Nephron (organoid): Measurements from ENCODE around the gene MPO.

Source experiments
- H3K27ac Mint-ChIP-seq, 3 experiments: 2 replicates each; pipeline ENCODE4 v1.8.0; 2020; ENCODE audit warnings: mixed read lengths in 3 of 3, mild to moderate bottlenecking in 2 of 3, moderate library complexity in 1 of 3
- H3K27me3 Mint-ChIP-seq: 2 replicates; pipeline ENCODE4 v1.8.0; 2021; ENCODE audit warnings: low read depth, mild to moderate bottlenecking, moderate library complexity, mixed read lengths
- H3K36me3 Mint-ChIP-seq: 2 replicates; pipeline ENCODE4 v1.8.0; 2020; ENCODE audit warnings: low read depth, mixed read lengths
- H3K4me1 Mint-ChIP-seq: 2 replicates; pipeline ENCODE4 v1.8.0; 2020; ENCODE audit warnings: mixed read lengths
- H3K4me3 Mint-ChIP-seq, 3 experiments: 2 replicates each; pipeline ENCODE4 v1.8.0; 2020; ENCODE audit warnings: mild to moderate bottlenecking in 3 of 3, mixed read lengths in 3 of 3, moderate library complexity in 2 of 3
- H3K9me3 Mint-ChIP-seq: 2 replicates; pipeline ENCODE4 v1.8.0; 2020; ENCODE audit warnings: mixed read lengths
- TF ChIP-seq, protein P1 (sequence below), 3 experiments: fragments of 200-600 bp; sonication (generic); IDR thresholded peaks; one replicate each; pipeline ENCODE4 v1.5.0; 2021; ENCODE audit warnings: antibody characterized with exemption in 3 of 3; ENCODE audit not compliant: unreplicated experiment in 3 of 3

The MPO gene

DNA sequence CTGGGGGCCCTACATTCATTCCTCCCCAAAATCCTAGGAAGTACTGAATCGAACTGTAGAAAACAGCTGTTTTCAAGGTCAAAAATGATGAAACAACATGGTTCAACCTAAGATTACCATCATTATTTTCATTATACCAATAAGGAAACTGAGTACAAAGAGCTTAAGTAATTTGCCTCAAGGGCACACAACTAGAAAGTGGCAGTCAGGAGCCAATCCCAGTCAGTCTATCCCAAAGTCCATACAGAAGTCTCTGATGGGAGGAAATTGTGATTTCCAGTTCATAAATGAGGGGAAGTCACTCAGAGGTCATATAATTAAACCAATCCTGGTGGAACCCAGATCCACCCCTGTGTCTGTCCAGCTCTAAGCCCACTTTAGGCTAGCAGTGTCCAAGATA lies 34.0 kb downstream of the MPO start:
- Mint-ChIP-seq H3K4me1 (peaks cover 5% of the 10 kb centered on the region), H3K36me3 (no peaks in the 10 kb centered on the region), H3K27me3 (peaks cover 91% of the 10 kb centered on the region), H3K27ac (no peak overlapping the region), H3K4me3 (no peak overlapping the region), H3K9me3 (no peaks in the 10 kb centered on the region)
- TF ChIP-seq, protein P1, sequence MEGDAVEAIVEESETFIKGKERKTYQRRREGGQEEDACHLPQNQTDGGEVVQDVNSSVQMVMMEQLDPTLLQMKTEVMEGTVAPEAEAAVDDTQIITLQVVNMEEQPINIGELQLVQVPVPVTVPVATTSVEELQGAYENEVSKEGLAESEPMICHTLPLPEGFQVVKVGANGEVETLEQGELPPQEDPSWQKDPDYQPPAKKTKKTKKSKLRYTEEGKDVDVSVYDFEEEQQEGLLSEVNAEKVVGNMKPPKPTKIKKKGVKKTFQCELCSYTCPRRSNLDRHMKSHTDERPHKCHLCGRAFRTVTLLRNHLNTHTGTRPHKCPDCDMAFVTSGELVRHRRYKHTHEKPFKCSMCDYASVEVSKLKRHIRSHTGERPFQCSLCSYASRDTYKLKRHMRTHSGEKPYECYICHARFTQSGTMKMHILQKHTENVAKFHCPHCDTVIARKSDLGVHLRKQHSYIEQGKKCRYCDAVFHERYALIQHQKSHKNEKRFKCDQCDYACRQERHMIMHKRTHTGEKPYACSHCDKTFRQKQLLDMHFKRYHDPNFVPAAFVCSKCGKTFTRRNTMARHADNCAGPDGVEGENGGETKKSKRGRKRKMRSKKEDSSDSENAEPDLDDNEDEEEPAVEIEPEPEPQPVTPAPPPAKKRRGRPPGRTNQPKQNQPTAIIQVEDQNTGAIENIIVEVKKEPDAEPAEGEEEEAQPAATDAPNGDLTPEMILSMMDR (IDR thresholded peaks at IDR 0.05; ENCODE audit: unreplicated experiment in 3 of 3): no peak

DNA sequence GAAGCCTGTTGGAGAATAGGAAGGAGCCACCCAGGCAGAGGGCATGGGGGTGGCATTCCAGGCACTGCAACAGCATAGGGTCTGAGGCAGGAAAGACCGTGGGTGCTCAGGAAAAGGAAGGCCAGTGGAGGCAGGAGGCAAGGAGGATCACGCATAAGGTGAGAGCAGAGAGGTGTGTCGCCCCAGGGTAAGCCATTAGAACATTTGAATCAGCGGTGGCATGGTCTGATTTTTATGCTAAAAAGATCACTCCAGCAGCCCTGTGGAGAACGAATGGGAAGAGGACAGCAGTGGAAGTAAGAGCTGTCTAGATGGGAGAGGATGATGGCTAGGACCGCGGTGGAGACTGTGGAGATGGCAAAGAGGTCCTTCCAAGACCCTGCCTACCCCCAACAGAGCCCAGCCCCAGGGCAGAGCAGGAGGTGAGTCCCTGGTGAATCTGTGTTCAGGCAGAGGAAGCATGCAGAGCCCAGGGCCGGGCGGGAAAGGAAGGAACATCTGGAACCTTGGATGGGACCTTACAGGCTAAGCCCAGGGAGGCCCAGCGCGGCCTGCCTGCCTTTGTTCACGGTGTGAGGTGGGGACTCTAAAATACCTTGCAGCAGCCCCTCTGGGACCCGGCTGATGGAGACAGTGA lies 34.5 kb downstream of the MPO start:
- no peak overlapping the region for H3K4me3 Mint-ChIP-seq
- no peaks in the 10 kb centered on the region for H3K36me3 Mint-ChIP-seq
- TF ChIP-seq, protein P1 (IDR thresholded peaks at IDR 0.05; ENCODE audit: unreplicated experiment in 3 of 3): no peak
- H3K4me1 Mint-ChIP-seq: peaks cover 5% of the 10 kb centered on the region
- H3K27ac Mint-ChIP-seq: no peak overlapping the region
- H3K27me3 Mint-ChIP-seq: peaks cover 91% of the 10 kb centered on the region
- H3K9me3 Mint-ChIP-seq: no peaks in the 10 kb centered on the region

DNA sequence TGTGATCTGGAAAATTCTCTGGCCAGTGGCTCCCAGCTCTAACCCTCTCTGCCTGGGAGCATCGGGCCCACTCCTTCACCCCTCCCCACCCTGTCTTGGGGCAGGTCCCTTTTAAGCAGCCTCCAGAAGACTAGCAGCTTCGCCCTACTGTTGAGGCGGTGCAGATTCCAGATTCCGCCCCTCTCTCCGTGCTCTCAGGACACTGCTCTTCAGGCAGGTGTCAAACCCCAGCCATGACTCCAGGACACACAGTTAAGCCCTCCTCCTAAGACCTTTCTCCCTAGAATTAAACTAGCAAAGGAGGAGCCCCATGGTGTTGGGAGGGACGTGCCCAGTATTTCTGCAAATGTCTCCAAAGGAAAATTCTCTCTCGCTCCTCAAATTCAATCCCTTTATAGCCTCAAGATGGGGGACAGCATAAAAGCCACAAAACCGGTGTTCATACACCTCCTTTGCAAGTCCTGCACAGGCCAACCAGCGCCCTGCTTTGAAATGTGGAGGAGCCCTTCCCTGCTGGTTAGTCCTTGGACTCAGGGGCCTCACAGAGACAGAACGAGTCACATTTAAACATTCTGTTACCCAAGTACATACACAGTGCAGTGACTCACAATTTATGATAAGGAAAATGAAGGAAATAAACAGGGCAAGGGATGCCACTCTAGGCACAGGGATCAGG lies 35.2 kb downstream of the MPO start:
- Mint-ChIP-seq H3K27ac (no peak overlapping the region), H3K27me3 (peaks cover 89% of the 10 kb centered on the region), H3K9me3 (no peaks in the 10 kb centered on the region), H3K4me3 (no peak overlapping the region), H3K36me3 (no peaks in the 10 kb centered on the region), H3K4me1 (peaks cover 5% of the 10 kb centered on the region)
- TF ChIP-seq, protein P1 (IDR thresholded peaks at IDR 0.05; ENCODE audit: unreplicated experiment in 3 of 3): no peak

DNA sequence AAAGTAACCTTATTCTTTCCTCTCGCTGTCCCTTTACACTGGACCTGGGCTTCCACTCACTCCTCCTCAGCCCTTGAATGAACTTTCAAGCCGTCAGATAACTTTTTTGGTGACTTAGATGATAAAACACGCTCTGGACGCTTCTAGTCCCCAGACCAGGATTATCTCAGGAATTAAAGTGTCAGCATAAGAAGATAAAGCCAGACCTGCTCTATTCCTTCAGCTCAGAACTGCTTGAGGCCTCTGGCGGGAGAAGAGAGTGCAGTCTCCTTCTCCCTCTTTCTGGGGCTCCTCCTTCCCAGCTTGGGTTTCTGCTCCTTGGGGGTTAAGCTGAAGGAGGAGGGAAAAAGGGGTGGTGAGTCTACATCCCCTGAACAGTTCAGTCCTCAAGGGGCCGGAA lies 35.8 kb downstream of the MPO start:
- no peaks in the 10 kb centered on the region for H3K36me3 Mint-ChIP-seq
- TF ChIP-seq, protein P1 (IDR thresholded peaks at IDR 0.05; ENCODE audit: unreplicated experiment in 3 of 3): no peak
- peaks cover under 1% of the 10 kb centered on the region for H3K4me1 Mint-ChIP-seq
- no peaks in the 10 kb centered on the region for H3K9me3 Mint-ChIP-seq
- peaks cover 89% of the 10 kb centered on the region for H3K27me3 Mint-ChIP-seq
- no peak overlapping the region for H3K27ac Mint-ChIP-seq
- H3K4me3 Mint-ChIP-seq: no peak overlapping the region

DNA sequence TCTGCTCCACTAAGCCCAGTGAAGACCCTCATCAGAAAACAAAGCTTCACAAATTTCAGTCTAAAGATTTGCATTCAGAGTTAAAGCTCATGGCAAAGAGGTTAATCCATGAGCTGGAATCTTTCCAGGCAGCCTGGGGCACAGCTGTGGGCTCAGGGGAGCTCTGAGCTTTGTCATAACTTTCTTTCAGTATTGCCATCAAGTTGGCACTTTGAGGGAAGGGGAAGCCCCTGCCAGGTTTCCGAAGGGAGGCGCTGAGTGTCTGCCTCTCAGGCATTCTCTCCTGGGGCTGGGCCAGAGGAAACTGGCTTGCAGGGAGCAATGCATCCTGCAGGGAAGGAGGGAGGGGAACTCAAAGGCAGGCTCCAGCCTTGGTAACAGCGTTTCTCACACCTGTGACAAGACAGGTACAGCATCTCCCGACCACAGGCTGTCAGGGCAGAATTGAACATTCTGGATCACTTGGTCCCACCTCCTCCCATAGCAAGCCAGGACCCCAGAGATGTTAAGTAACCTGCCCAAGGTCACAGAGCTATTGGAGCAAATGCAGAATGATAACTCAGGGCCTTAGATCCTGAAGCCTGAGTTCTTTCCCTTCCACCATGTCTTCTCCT lies 38.5 kb downstream of the MPO start:
- H3K27me3 Mint-ChIP-seq: peaks cover 90% of the 10 kb centered on the region
- no peak overlapping the region for H3K4me3 Mint-ChIP-seq
- no peaks in the 10 kb centered on the region for H3K4me1 Mint-ChIP-seq

More for the DNA sequence above, 38.5 kb downstream of the MPO start:
- H3K27ac Mint-ChIP-seq: no peak overlapping the region
- H3K9me3 Mint-ChIP-seq: no peaks in the 10 kb centered on the region
- TF ChIP-seq, protein P1 (IDR thresholded peaks at IDR 0.05; ENCODE audit: unreplicated experiment in 3 of 3): no peak
- H3K36me3 Mint-ChIP-seq: no peaks in the 10 kb centered on the region
